GM19043 (cell line): ENCODE results near the gene DISP2.
A peak's percentile ranks its signal among the peaks of the same experiment; 100 is the strongest.

Experiments
- ATAC-seq: cut with Tn5 transposase; IDR thresholded peaks from one replicate; pipeline ENCODE4 v1.9.1; 2021; ENCODE audit warnings: low read depth; ENCODE audit not compliant: unreplicated experiment

DISP2 gene

DNA sequence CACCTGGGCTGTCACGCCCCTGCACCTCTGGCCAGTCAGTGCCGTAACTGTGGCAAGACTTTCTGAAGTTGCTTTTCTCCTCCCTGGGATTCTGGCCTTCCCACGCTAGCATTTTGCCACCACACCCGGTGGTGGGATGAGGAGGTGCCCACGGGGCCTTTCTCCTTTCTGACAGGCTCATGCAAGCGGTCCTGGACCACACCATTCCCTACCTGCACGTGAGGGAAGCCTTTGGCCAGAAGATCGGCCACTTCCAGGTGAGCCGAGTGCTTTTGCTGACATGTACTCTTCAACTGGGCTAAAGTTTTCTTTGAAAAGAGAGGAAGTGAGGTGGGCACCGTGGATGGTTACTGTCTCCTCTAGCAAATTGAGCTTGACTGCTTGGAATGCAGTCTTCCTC lies 57.2 kb downstream of the DISP2 start:
- ATAC-seq: no peak

DNA sequence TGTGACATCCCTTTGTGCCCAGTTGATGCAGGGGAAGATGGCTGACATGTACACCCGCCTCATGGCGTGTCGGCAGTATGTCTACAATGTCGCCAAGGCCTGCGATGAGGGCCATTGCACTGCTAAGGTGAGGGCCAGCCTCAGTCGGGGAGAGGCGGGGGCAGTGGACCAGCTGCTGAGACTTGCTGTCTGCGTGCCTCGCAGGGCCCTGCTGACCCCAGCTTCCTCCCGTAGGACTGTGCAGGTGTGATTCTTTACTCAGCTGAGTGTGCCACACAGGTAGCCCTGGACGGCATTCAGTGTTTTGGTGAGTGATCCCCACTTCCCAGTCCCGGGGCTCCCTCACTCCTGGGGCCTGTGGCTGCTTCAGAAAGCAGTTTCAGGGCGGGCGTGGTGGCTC lies 58.0 kb downstream of the DISP2 start:
- ATAC-seq: no peak

DNA sequence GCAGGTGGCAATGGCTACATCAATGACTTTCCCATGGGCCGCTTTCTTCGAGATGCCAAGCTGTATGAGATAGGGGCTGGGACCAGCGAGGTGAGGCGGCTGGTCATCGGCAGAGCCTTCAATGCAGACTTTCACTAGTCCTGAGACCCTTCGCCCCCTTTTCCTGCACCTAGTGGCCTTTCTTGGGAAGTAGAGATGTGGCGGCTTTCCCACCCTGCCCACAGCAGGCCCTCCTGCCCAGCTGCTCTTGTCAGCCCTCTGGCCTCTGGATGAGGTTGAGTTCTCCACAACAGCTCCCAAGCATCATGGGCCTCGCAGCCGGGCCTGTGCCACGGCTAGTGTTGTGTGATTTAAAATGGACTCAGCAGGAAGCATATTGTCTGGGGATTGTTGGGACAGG lies 60.1 kb downstream of the DISP2 start:
- ATAC-seq: no peak

DNA sequence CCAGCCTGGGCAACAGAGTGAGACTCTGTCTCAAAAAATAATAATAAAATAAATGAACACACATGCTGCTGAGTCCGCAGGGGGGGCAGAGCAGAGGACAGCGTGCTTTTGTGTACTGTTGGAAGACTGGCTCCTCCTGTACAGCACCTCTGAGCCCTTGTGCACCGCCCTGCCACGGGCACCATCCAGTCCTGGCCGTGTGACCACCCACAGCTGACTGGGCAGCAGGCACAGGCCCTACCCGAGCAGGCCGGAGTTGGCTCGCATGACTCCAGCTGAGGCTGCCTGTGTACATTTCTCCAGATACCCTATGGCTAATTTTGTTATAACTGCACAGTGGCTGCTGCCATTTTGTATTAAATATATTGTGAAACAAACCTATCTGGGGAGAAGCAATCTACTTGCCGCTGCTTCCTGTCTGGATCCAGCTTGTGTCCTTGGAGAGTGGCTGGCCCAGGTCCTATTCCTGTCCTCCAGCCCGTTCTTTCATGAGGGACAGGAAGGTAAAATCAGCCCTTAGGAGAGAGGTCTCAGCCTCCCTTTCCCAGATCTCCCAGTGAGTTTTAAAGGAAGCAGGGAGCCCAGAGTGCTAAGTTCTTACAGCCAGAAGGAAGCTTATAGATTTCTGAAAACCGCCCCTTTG lies 62.2 kb downstream of the DISP2 start:
- ATAC-seq: no peak

DNA sequence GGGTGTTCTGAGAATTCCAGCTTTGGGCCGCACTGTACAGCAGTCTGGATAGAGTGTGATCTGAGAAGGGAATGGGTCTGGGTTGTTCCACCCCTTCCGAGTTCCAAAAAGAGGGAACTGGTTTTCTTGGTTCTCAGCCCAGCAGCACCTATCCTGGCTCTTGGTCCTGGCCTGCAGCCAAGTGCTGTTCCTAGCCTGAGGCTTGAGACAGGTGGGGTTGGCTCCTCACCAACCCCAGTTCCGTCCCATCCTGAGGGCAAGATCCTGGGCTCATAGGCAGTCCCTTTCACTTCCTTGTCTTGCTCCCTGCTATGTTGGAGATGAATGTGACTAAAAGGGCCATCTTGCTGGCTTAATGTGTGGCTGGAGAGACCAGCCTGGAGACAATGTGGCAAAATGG lies 62.8 kb downstream of the DISP2 start:
- ATAC-seq: no peak

DNA sequence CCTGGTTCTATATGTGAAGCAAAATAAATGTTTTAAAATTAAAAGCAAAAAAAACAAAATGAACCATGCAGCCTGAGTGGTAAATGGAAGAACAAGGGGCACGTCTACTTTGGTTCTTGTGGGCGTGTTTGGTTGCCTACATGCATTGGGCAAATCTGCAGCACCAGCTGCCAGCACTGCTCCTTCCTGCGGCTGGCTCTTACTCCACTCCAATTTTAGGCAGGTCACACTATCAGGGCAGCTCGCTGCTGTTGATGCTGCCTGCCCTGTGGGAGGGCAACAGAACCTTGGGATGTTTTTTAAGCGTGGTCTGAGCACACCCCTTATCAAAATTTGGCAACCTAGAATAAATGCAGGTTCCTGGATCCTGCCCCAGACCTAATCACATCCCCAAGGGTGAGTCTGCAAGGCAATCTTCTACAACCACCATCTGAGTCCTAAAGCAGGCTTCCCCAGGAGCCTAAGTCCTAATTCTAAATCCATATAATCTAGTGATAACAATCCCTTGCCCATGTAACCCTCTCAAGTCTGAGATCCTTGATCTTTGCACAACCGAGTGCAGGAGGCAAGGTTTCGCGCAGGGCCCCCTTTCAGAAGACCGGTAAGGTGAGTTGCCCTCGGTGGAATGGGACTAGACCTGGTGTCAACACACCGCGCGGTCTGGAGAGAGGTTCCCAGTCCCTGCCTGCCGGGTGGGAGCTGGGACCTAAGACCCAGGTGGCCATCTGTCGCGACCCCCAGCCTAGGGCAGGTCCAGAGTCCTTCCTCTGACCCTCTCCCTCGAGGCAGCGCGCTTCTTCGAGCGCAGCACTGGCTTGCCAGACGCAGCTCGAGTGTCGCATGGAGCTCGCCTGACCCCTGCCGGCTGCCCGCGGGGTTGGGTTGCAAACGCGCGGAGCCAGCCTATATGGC lies 63.5 kb downstream of the DISP2 start:
- peak; percentile 64 for ATAC-seq

DNA sequence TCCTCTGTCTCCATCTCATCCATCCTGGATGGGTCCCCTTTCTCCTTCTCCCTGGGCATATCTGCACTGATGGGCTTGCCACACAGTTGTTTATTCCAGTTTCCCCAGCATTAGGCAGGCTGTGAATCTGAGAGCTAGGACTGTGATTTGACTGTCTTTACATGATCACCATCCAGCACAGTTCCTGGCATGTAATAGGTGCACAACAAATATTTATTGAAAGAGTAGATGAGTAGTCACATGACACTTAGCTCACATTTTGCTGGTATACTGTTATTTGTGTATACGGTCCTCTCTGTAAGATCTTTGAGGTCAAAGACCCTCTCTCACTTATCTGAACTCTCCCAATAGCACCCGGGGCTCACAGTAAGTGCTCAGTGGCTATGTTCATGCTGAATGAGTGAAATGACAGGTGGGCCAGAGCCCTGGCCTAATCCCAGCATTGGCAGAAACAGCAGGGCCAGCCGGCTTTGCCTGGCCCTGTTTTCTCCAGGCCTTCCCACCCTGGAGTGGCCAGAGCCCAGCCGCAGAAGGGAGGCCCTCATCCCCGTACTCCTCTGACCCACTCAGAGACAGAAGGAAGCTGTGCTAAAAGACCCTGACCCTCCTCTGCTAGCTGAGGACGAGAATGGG lies 66.6 kb downstream of the DISP2 start:
- no peak for ATAC-seq

DNA sequence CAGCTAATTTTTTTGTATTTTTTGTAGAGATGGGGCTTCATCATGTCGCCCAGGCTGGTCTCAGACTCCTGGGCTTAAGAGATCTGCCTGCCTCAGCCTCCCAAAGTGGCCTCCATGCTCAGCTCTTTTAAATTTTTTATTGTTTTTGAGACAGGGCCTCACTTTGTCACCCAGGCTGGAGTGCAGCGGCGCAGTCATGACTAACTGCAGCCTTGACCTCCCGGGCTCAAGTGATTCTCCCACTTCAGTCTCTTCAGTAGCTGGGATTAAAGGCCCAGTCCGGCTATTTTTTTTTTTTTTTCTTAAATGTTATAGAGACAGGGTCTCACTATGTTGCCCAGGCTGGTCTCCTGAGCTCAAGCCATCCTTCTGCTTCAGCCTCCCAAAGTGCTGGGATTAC lies 67.7 kb downstream of the DISP2 start:
- no peak for ATAC-seq

DNA sequence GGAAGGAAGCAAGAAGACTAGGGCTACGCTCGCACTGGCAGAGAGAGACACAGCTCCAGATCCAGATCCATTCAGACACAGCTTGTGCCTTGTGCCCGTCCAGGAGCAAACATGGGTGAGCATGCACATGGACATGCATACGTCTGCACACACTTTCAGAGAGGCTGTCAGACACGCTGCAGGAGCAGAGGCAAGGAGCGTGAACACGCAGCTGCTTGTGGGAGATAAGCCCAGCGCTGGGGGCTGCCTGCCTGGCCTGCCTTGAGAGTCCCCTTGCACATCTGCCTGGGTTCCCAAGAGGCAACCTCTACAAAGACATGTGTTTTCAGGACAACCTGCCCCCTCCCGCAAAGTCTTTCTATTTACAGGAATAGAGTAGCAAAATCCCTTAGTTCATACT lies 69.2 kb downstream of the DISP2 start:
- ATAC-seq: no peak

DNA sequence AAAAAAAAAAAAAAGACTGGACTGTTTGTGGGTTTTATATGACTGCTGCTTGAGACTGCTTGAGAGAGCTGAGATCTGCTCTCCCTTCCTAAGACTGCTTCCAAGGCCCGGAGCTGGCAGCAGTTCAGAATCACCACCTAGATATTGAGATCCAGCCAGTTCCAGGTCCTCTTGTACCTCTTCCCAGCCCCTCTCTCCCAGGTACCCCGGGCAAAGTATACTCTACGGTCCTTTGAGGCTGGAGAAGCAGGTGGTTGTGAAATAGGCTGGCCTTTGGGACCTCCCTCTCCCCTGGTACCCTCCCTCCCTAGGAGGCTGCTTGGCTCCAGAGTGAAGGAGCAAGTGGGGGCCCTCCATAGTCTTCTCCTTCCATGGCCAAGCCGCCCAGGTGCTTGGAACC lies 70.2 kb downstream of the DISP2 start:
- ATAC-seq: no peak
